GM12878 (cell line): ENCODE data around the gene GANAB. TPM values are rescaled to one million over a fixed set of nuclear protein-coding genes. Genes with fewer than 3 reads are reported as not detected.
A peak's percentile ranks its signal among the peaks of the same experiment; 100 is the strongest.

ENCODE experiments used
- ATAC-seq: fragments of 200-7000 bp; cut with Tn5 transposase; 3 replicates; pipeline ENCODE4 v1.9.1; 2020; ENCODE audit warnings: mild to moderate bottlenecking, moderate library complexity
- BruUV-seq: library from RNA; stranded (reverse); fragments of 400-500 nt; replicated peaks from 2 replicates; lab custom pipeline; 2021; lab: Mats Ljungman, UMichigan
- CTCF ChIA-PET: fragments of 300-600 bp; sonication (Branson Sonifier 250); formaldehyde crosslinking; extraction: SDS; loops from one replicate; lab custom pipeline; 2021; ENCODE audit warnings: inconsistent platforms; lab: Yijun Ruan, JAX
- POLR2A ChIA-PET: fragments of 350-600 bp; formaldehyde crosslinking; extraction: SDS; loops from one replicate; lab custom pipeline; 2021; ENCODE audit warnings: inconsistent platforms; lab: Charles Lee
- RAD21 ChIA-PET: fragments of 300-600 bp; sonication (Branson Sonifier 250); formaldehyde crosslinking; loops from one replicate; lab custom pipeline; 2023; ENCODE audit warnings: antibody characterized with exemption; ENCODE audit not compliant: unreplicated experiment; lab: Charles Lee
- SMC1A ChIA-PET: fragments of 300-600 bp; sonication (Branson Sonifier 250); formaldehyde crosslinking; loops from one replicate; lab custom pipeline; 2023; ENCODE audit not compliant: unreplicated experiment, uncharacterized antibody; lab: Charles Lee
- DNase-seq: peaks from one replicate; pipeline ENCODE4 v3.0.0-alpha.2; 2011; ENCODE audit warnings: low read depth, low spot score
- FAIRE-seq: peaks from 3 replicates; lab custom pipeline; 2011; peaks lifted over from hg19 to GRCh38; lab: Jason Lieb, UNC
- H2AFZ ChIP-seq: 2 replicates; pipeline ENCODE4 v1.6.0; 2011; ENCODE audit warnings: low read depth, low read length, control low read depth; ENCODE audit not compliant: control insufficient read depth
- H3K27ac ChIP-seq: 2 replicates; pipeline ENCODE4 v1.5.1; 2011; ENCODE audit warnings: control low read depth; ENCODE audit not compliant: control insufficient read depth, insufficient read depth
- H3K27me3 ChIP-seq, 2 experiments: replicated peaks in 1 of 2; 2 replicates each; pipeline versions ENCODE4 v1.6.0 to v1.6.1; 2011; ENCODE audit warnings: low read length in 1 of 2; ENCODE audit not compliant: control insufficient read depth in 2 of 2, insufficient read depth in 2 of 2
- H3K36me3 ChIP-seq, 2 experiments: 2 replicates each; pipeline ENCODE4 v1.5.1; 2011; ENCODE audit warnings: low read length in 1 of 2; ENCODE audit not compliant: control insufficient read depth in 2 of 2, insufficient read depth in 2 of 2
- H3K4me1 ChIP-seq: 2 replicates; pipeline ENCODE4 v1.6.1; 2011; ENCODE audit warnings: mild to moderate bottlenecking, low read length, moderate library complexity, mixed read lengths; ENCODE audit not compliant: control insufficient read depth, insufficient read depth
- H3K4me2 ChIP-seq: 2 replicates; pipeline ENCODE4 v1.6.0; 2011; ENCODE audit warnings: control low read depth; ENCODE audit not compliant: control insufficient read depth, insufficient read depth
- H3K4me3 ChIP-seq: fragments of 200-600 bp; sonication (generic); 2 replicates; pipeline ENCODE4 v1.5.1; 2016
- H3K79me2 ChIP-seq: 2 replicates; pipeline ENCODE4 v1.6.0; 2011; ENCODE audit warnings: low read length; ENCODE audit not compliant: control insufficient read depth, insufficient read depth
- H3K9ac ChIP-seq: 2 replicates; pipeline ENCODE4 v1.8.0; 2011; ENCODE audit warnings: low read length, control low read depth, mixed read lengths; ENCODE audit not compliant: control insufficient read depth, insufficient read depth
- H3K9me3 ChIP-seq: replicated peaks from 3 replicates; pipeline ENCODE4 v1.5.1; 2011; ENCODE audit warnings: mild to moderate bottlenecking, low read length; ENCODE audit not compliant: control insufficient read depth, insufficient read depth
- H4K20me1 ChIP-seq: 2 replicates; pipeline ENCODE4 v1.6.0; 2011; ENCODE audit not compliant: control insufficient read depth, insufficient read depth
- EP300 ChIP-seq, 2 experiments: fragments of 150-350 bp in 1 of 2; IDR thresholded peaks; 2 replicates each; pipeline ENCODE4 v1.6.1; 2011 to 2012; ENCODE audit warnings: low read depth in 2 of 2, low read length in 2 of 2, borderline replicate concordance in 1 of 2, improper control_type of control experiment in 1 of 2, inconsistent platforms in 1 of 2; ENCODE audit not compliant: control insufficient read depth in 1 of 2
- NBN ChIP-seq: fragments of 450-650 bp; IDR thresholded peaks from 2 replicates; pipeline ENCODE4 v1.6.1; 2016
- NR2C2 ChIP-seq: IDR thresholded peaks from 2 replicates; pipeline ENCODE4 v1.6.1; 2011; ENCODE audit warnings: borderline replicate concordance, low read depth; ENCODE audit not compliant: control insufficient read depth, insufficient read length
- POLR2A ChIP-seq: IDR thresholded peaks from 2 replicates; pipeline ENCODE4 v1.6.1; 2011; ENCODE audit warnings: low read depth, mild to moderate bottlenecking, low read length
- WGBS: methylation state at CpG from one replicate; pipeline ENCODE4 v1.1.6; 2016; ENCODE audit warnings: low lambda C conversion rate; ENCODE audit not compliant: insufficient replicate concordance, insufficient coverage; ENCODE audit errors: missing lambda C conversion rate; 5-methylcytosine and 5-hydroxymethylcytosine counted together
- in situ Hi-C: fragments of 300-500 bp; cut with MboI; formaldehyde crosslinking; loops from 9 replicates; pipeline ENCODE4 v1.14.3; 2018; ENCODE audit warnings: mixed read lengths
- intact Hi-C: fragments of 100-400 bp; cut with micrococcal nuclease; formaldehyde crosslinking; loops from one replicate; pipeline ENCODE4 v1.14.2; 2022; ENCODE audit not compliant: unreplicated experiment
- polyA plus RNA-seq, 11 experiments: library from polyadenylated mRNA; depleted of rRNA in 4 of 11; unstranded in 6 of 11; stranded (reverse) in 5 of 11; fragments of >200 nt; fragmentation: Nextera tagmentation in 4 of 11; fragmentation: Illumina TruSeq in 1 of 11; extraction: Ambion mirVana in 4 of 11; extraction: Trizol in 1 of 11; gene quantifications; 1 replicate in 1 of 11; 2 replicates in 10 of 11; pipeline versions ENCODE4 v1.2.1 to v1.2.3, GENCODE V29; 2011 to 2016; ENCODE audit warnings: inconsistent platforms in 2 of 11, missing spikeins in 2 of 11, low read depth in 1 of 11
- total RNA-seq, 4 experiments: library from RNA; depleted of rRNA in 3 of 4; stranded (reverse); fragments of >200 nt in 3 of 4; fragmentation: Illumina TruSeq in 1 of 4; extraction: Trizol in 1 of 4; gene quantifications; 2 replicates each; pipeline versions ENCODE4 v1.2.1 to v1.2.3, GENCODE V29; 2013 to 2021

Gene GANAB
- total and polyA plus RNA-seq, 10 of the 15 experiments (the other 5 are each of a cell fraction or from before 2014, with no cell fraction given) = 4.5 to 175 (median 102) TPM

GRCh38 chr11:62669420-62670161 lies 23.2 kb upstream of the GANAB start:
- CTCF ChIA-PET = interaction anchor here (1.0 to 1.4 kb wide), 2 partner anchors 78 to 245 kb away, joined by 4 to 5 read pairs; partner anchors contain the start of gene TUT1
- H4K20me1 ChIP-seq = no peaks in the 10 kb centered on the region
- no peak overlapping the region for H3K4me3 ChIP-seq
- intact Hi-C loops = loop anchor here (2.0 to 5.0 kb wide), 3 partner anchors 57 to 193 kb away; partner anchors contain the start of genes EML3, ROM1 and TUT1
- 86% methylated on average over 4 of the region's 4 CpGs for WGBS
- POLR2A ChIA-PET = interaction anchor here (1.0 to 16.2 kb wide), 8 partner anchors 10 to 85 kb away, joined by 3 to 295 read pairs (median 6); partner anchors contain the start of genes GANAB, HNRNPUL2, INTS5 and TTC9C
- in situ Hi-C loops = no loop called here
- DNase-seq = no peak
- no peak for FAIRE-seq
- H3K4me2 ChIP-seq = peak overlapping the region; percentile 64
- SMC1A ChIA-PET = interaction anchor here (0.6 to 1.4 kb wide), 4 partner anchors 15 to 188 kb away, joined by 3 to 4 read pairs (median 3); no protein-coding TSS in a partner anchor
- H2AFZ ChIP-seq = no peak overlapping the region
- no peak overlapping the region for H3K9ac ChIP-seq
- no peaks in the 10 kb centered on the region for H3K9me3 ChIP-seq
- H3K27me3 ChIP-seq = no peaks in the 10 kb centered on the region
- no peak for ATAC-seq
- RAD21 ChIA-PET = interaction anchor here (0.7 kb wide), 1 partner anchor 179 kb away, joined by 3 read pairs; no protein-coding TSS in a partner anchor
- peaks cover 0 to 6% of the 10 kb centered on the region in 2 experiments; a peak in 1 of 4 replicates for H3K36me3 ChIP-seq
- peaks cover 21% of the 10 kb centered on the region for H3K4me1 ChIP-seq
- peaks cover 68% of the 10 kb centered on the region for H3K79me2 ChIP-seq
- TF ChIP-seq POLR2A (0 out of 2 replicates have a peak, but pooled peaks have one; percentile 29), EP300 (IDR thresholded peaks at IDR 0.05; ENCODE audit: borderline replicate concordance in 1 of 2, control insufficient read depth in 1 of 2, low read depth in 2 of 2, low read length in 2 of 2) (no peak), NBN (no peak), NR2C2 (no peak)
- H3K27ac ChIP-seq = no peak overlapping the region
- BruUV-seq = no TSS peak
